ENCODE measurements around the gene CAMK4.

CAMK4 gene

DNA sequence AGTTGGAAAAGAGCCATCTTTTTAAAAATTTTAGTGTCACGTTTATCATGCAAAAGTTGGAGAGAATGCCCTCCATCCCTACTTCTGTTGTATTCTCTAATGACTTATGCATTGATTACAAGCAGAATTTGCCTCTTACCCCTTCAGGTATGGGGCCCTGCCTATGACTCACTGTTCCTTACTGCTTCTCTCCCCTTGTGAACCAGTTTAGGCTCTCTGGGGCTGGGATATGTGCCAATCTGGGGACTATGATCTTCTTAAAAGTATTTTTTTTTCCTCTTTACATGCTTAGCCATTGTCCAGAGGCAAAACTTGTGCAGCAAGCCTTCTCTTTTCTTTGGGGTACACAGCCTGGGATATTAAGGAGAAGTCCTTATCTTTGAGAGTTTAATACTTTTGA, 37.4 kb downstream of the CAMK4 start:
- no peak overlapping the region for H3K9ac ChIP-seq (ENCODE audit: low read depth, low read length)
- 90% methylated on average over 1 of the region's 1 CpG for WGBS
- H3K36me3 ChIP-seq (ENCODE audit: insufficient read depth, low read length) = no peaks in the 10 kb centered on the region

GRCh38 chr5:111262153-111262552, 38.0 kb downstream of the CAMK4 start:
- 65% methylated on average over 2 of the region's 2 CpGs for WGBS
- Histone ChIP-seq H3K27me3 (ENCODE audit: insufficient read depth, low read length) (peaks cover 7% of the 10 kb centered on the region; the same call in 1 of the 2 replicates), H3K4me1 (ENCODE audit: insufficient read depth, low read length) (no peaks in the 10 kb centered on the region; the same call in 1 of the 2 replicates), H3K36me3 (ENCODE audit: insufficient read depth, low read length) (no peaks in the 10 kb centered on the region), H3K9me3 (ENCODE audit: insufficient read depth, low read depth, low read length) (no peaks in the 10 kb centered on the region), H3K27ac (ENCODE audit: low read depth, low read length) (no peak overlapping the region), H3K4me3 (ENCODE audit: low read length) (no peak overlapping the region), H3K9ac (ENCODE audit: low read depth, low read length) (no peak overlapping the region)

More for the DNA sequence above, 37.4 kb downstream of the CAMK4 start:
- Histone ChIP-seq H3K27ac (ENCODE audit: low read depth, low read length) (no peak overlapping the region), H3K27me3 (ENCODE audit: insufficient read depth, low read length) (peaks cover 7% of the 10 kb centered on the region; the same call in 1 of the 2 replicates), H3K4me1 (ENCODE audit: insufficient read depth, low read length) (no peaks in the 10 kb centered on the region; the same call in 1 of the 2 replicates), H3K9me3 (ENCODE audit: insufficient read depth, low read depth, low read length) (no peaks in the 10 kb centered on the region), H3K4me3 (ENCODE audit: low read length) (no peak overlapping the region)

GRCh38 chr5:111262815-111263214, 38.6 kb downstream of the CAMK4 start:
- H3K4me3 ChIP-seq (ENCODE audit: low read length) = no peak overlapping the region
- H3K27me3 ChIP-seq (ENCODE audit: insufficient read depth, low read length) = peaks cover 7% of the 10 kb centered on the region; the same call in 1 of the 2 replicates
- WGBS = 100% methylated on average over 1 of the region's 1 CpG

GRCh38 chr5:111266491-111266890, 42.3 kb downstream of the CAMK4 start:
- H3K36me3 ChIP-seq (ENCODE audit: insufficient read depth, low read length) = no peaks in the 10 kb centered on the region
- 88% methylated on average over 2 of the region's 2 CpGs for WGBS
- no peaks in the 10 kb centered on the region; the same call in 1 of the 2 replicates for H3K4me1 ChIP-seq (ENCODE audit: insufficient read depth, low read length)
- no peaks in the 10 kb centered on the region for H3K9me3 ChIP-seq (ENCODE audit: insufficient read depth, low read depth, low read length)
- H3K4me3 ChIP-seq (ENCODE audit: low read length) = no peak overlapping the region
- H3K9ac ChIP-seq (ENCODE audit: low read depth, low read length) = no peak overlapping the region
- no peak overlapping the region for H3K27ac ChIP-seq (ENCODE audit: low read depth, low read length)
- H3K27me3 ChIP-seq (ENCODE audit: insufficient read depth, low read length) = peaks cover 1% of the 10 kb centered on the region; the same call in 1 of the 2 replicates

More at GRCh38 chr5:111262815-111263214, 38.6 kb downstream of the CAMK4 start:
- H3K4me1 ChIP-seq (ENCODE audit: insufficient read depth, low read length) = no peaks in the 10 kb centered on the region; the same call in 1 of the 2 replicates
- H3K9ac ChIP-seq (ENCODE audit: low read depth, low read length) = no peak overlapping the region
- no peak overlapping the region for H3K27ac ChIP-seq (ENCODE audit: low read depth, low read length)
- no peaks in the 10 kb centered on the region for H3K9me3 ChIP-seq (ENCODE audit: insufficient read depth, low read depth, low read length)
- no peaks in the 10 kb centered on the region for H3K36me3 ChIP-seq (ENCODE audit: insufficient read depth, low read length)

DNA sequence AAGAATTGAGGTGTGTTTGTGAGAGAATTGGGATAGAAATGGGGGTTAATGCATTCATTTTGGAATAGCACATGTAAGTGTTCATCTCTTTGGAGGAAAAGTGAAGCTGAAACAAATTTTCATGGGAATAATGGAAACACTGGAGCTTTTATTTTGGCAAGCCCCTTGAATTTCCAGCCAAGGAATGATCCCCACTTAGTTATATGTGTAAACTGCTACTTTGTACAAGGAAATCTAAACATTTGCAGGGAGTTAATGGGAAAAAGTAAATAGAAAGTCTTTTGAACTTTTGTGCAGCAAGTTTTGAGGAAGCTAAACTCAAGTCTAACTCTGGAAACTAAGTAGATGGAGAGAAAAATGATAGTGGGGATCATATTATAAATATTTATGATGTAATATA, 44.1 kb downstream of the CAMK4 start:
- H3K27ac ChIP-seq (ENCODE audit: low read depth, low read length) = no peak overlapping the region
- no peaks in the 10 kb centered on the region for H3K36me3 ChIP-seq (ENCODE audit: insufficient read depth, low read length)
- no peaks in the 10 kb centered on the region for H3K4me1 ChIP-seq (ENCODE audit: insufficient read depth, low read length)
- H3K4me3 ChIP-seq (ENCODE audit: low read length) = no peak overlapping the region
- H3K9ac ChIP-seq (ENCODE audit: low read depth, low read length) = no peak overlapping the region
- H3K27me3 ChIP-seq (ENCODE audit: insufficient read depth, low read length) = no peaks in the 10 kb centered on the region
- H3K9me3 ChIP-seq (ENCODE audit: insufficient read depth, low read depth, low read length) = no peaks in the 10 kb centered on the region

DNA sequence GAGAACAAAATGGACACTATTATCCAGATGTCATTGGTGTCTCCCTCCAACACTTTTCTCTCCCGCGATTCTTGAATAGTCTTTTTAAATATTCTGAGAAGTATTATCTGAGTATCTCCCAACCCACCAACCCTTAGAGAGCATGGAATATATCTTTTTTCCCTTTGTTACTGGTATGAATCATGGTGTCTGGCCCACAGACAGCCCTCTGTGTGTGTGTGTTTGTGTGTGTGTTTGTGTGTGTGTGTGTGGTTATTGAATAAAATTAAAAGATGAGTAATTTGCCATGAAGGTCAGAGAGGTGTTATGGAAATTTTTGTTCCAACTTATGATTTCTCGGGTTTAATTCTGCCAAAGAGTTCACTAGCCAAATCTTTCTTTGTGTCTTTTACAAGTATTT, 47.7 kb downstream of the CAMK4 start:
- Histone ChIP-seq H3K4me3 (ENCODE audit: low read length) (no peak overlapping the region), H3K27ac (ENCODE audit: low read depth, low read length) (no peak overlapping the region), H3K4me1 (ENCODE audit: insufficient read depth, low read length) (no peaks in the 10 kb centered on the region), H3K9me3 (ENCODE audit: insufficient read depth, low read depth, low read length) (no peaks in the 10 kb centered on the region), H3K9ac (ENCODE audit: low read depth, low read length) (no peak overlapping the region), H3K27me3 (ENCODE audit: insufficient read depth, low read length) (no peaks in the 10 kb centered on the region), H3K36me3 (ENCODE audit: insufficient read depth, low read length) (no peaks in the 10 kb centered on the region)
- 85% methylated on average over 1 of the region's 3 CpGs for WGBS

GRCh38 chr5:111277061-111277460, 52.9 kb downstream of the CAMK4 start:
- Histone ChIP-seq H3K9ac (ENCODE audit: low read depth, low read length) (no peak overlapping the region), H3K4me3 (ENCODE audit: low read length) (no peak overlapping the region), H3K4me1 (ENCODE audit: insufficient read depth, low read length) (no peaks in the 10 kb centered on the region), H3K27ac (ENCODE audit: low read depth, low read length) (no peak overlapping the region), H3K27me3 (ENCODE audit: insufficient read depth, low read length) (no peaks in the 10 kb centered on the region), H3K36me3 (ENCODE audit: insufficient read depth, low read length) (no peaks in the 10 kb centered on the region), H3K9me3 (ENCODE audit: insufficient read depth, low read depth, low read length) (no peaks in the 10 kb centered on the region)
- 89% methylated on average over 2 of the region's 2 CpGs for WGBS

DNA sequence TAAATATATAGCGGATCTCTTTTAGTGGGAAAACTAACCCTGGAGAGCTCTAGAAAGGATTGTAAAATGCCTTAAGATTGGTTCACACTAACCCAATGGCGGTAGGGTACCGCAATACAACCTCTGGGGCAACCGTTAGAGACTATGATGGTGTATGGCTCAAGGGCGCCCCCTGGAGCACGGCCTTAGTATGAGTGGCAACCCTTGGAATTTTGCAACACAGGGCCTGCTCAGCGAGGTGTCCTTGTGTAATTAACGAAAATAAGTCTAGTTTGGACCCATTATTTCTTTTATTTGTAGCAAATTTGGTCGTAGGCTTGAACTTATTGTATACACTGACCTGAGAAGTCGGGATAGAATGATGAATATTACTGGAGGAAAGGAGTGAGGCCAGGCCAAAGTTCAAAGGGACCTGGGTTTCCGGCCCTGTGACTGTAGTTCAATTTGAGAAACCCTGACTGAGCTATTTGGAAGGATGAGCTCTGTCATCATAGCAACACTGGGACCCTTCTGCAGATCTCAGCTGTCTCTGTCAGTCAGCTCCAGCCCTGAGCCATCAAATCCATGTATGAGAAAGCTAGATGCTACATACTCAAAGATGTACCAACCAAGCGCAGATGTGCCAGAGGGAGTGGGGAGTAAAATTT, 54.8 kb downstream of the CAMK4 start:
- Histone ChIP-seq H3K27me3 (ENCODE audit: insufficient read depth, low read length) (no peaks in the 10 kb centered on the region), H3K9me3 (ENCODE audit: insufficient read depth, low read depth, low read length) (no peaks in the 10 kb centered on the region), H3K27ac (ENCODE audit: low read depth, low read length) (no peak overlapping the region), H3K9ac (ENCODE audit: low read depth, low read length) (no peak overlapping the region), H3K36me3 (ENCODE audit: insufficient read depth, low read length) (no peaks in the 10 kb centered on the region), H3K4me3 (ENCODE audit: low read length) (no peak overlapping the region), H3K4me1 (ENCODE audit: insufficient read depth, low read length) (no peaks in the 10 kb centered on the region)
- 25% methylated on average over 11 of the region's 12 CpGs for WGBS

DNA sequence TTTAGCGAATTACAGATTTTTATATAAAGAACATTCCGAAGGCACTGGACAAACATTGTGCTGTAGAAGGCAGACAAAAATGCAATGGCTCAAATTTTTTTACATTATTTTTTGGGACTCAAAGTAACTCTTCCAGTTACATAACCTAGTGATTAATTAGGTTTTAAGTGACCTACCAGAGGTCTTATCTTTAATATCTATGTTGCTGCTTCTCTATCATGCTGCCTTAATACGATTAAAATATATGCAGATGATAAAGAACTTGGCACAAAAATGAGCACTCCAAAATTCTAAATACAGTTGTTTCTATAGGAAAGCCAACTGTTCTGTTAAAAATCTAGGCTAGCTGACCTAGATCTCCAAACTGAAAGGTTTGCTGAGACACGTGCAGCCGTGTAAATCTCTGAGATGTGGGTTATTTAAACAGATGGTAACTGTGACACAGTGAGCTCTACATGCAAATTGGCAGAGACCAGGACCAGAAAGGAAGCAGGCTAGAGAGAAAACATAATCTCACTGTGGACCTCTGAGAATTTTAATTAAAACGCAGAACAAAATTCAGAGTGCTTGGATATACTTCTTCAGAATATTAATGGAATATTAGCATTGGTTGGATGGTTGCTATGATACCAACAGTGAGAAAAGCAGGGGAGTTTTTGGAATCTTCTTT, 56.2 kb downstream of the CAMK4 start:
- Histone ChIP-seq H3K36me3 (ENCODE audit: insufficient read depth, low read length) (no peaks in the 10 kb centered on the region), H3K9ac (ENCODE audit: low read depth, low read length) (no peak overlapping the region), H3K27me3 (ENCODE audit: insufficient read depth, low read length) (no peaks in the 10 kb centered on the region), H3K27ac (ENCODE audit: low read depth, low read length) (no peak overlapping the region), H3K4me1 (ENCODE audit: insufficient read depth, low read length) (no peaks in the 10 kb centered on the region), H3K4me3 (ENCODE audit: low read length) (no peak overlapping the region), H3K9me3 (ENCODE audit: insufficient read depth, low read depth, low read length) (no peaks in the 10 kb centered on the region)
- 98% methylated on average over 6 of the region's 6 CpGs for WGBS

DNA sequence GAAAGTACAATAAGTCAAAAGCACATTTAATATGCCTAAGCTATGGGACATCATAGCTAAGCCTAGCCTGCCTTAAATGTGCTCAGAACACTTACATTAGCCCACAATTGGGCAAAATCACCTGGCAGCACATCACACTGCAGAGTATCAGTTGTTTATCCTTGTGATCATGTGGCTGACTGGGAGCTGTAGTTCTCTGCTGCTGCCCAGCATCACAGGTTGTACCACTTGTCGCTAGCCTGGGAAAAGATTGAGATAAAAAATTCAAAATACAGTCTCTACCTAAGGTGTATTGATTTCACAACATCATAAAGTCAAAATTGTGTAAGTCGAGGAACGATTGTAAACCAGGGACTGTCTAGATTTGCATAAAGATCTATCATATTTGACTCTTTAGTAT, 58.6 kb downstream of the CAMK4 start:
- 89% methylated on average over 1 of the region's 3 CpGs for WGBS
- no peak overlapping the region for H3K4me3 ChIP-seq (ENCODE audit: low read length)
- no peaks in the 10 kb centered on the region for H3K36me3 ChIP-seq (ENCODE audit: insufficient read depth, low read length)
- H3K9ac ChIP-seq (ENCODE audit: low read depth, low read length) = no peak overlapping the region
- H3K4me1 ChIP-seq (ENCODE audit: insufficient read depth, low read length) = no peaks in the 10 kb centered on the region
- no peak overlapping the region for H3K27ac ChIP-seq (ENCODE audit: low read depth, low read length)
- H3K9me3 ChIP-seq (ENCODE audit: insufficient read depth, low read depth, low read length) = no peaks in the 10 kb centered on the region
- H3K27me3 ChIP-seq (ENCODE audit: insufficient read depth, low read length) = no peaks in the 10 kb centered on the region

DNA sequence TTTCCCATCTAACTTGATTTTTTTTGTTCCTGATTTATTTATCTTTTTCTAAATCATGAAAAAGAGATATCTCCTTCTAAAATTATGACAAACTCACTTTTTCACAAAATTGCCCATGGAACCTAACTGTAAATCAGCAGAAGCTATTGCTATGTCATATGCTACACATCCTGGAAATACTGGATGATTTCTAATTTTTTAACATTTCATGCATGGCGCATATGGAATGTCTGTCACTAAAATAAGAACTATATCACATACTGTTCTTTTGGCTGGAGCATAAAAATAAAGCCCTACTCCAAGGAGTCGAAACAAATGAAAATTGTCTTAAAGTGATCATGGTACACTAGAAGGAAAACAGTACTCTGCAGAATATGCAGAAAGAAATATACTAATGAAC, 60.6 kb downstream of the CAMK4 start:
- WGBS = 100% methylated on average over 1 of the region's 2 CpGs
- Histone ChIP-seq H3K27me3 (ENCODE audit: insufficient read depth, low read length) (no peaks in the 10 kb centered on the region), H3K36me3 (ENCODE audit: insufficient read depth, low read length) (no peaks in the 10 kb centered on the region), H3K4me3 (ENCODE audit: low read length) (no peak overlapping the region), H3K9ac (ENCODE audit: low read depth, low read length) (no peak overlapping the region), H3K9me3 (ENCODE audit: insufficient read depth, low read depth, low read length) (no peaks in the 10 kb centered on the region), H3K4me1 (ENCODE audit: insufficient read depth, low read length) (no peaks in the 10 kb centered on the region), H3K27ac (ENCODE audit: low read depth, low read length) (no peak overlapping the region)
